ENCODE results near the gene NRF1.

The NRF1 gene

DNA sequence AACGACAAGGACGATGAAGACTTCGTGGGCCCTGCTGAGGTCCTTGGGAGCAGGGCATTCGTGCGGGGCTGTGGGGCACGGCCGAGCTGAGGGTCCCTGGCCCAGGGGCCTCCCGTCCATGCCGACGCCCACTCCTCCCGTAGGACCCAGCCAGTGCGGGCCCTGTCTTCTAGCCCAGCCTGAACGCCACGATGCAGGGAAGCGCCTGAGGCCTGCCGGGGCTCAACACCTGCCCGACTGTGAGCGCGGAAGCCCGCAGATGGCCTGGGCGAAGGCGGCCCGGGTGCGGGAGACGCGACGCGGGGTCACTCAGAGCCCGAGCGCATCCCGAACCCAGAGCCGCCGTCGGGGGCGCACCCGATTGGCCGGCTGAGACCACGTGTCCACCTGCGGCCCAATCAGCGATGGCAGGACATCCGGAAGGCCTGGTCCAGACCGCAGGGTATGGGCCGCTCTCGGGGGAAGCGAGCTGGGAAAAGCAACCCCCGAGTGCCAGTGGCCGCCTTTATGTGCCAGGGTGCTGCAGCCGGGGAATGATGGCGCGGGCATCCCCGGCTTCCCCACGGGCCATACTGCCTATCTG lies 151.0 kb downstream of the NRF1 start:
- DNase-seq (ENCODE audit: insufficient read length, low spot score): no peak
- TF ChIP-seq POLR2A (IDR thresholded peaks at IDR 0.05; ENCODE audit: low read depth, low read length): no peak
- TF ChIP-seq PAX5 (IDR thresholded peaks at IDR 0.05; ENCODE audit: insufficient read depth, low read length, severe bottlenecking): no peak
- no peak for TF ChIP-seq POU2F2 (IDR thresholded peaks at IDR 0.05; ENCODE audit: low read depth, low read length)
- no peak for FAIRE-seq

DNA sequence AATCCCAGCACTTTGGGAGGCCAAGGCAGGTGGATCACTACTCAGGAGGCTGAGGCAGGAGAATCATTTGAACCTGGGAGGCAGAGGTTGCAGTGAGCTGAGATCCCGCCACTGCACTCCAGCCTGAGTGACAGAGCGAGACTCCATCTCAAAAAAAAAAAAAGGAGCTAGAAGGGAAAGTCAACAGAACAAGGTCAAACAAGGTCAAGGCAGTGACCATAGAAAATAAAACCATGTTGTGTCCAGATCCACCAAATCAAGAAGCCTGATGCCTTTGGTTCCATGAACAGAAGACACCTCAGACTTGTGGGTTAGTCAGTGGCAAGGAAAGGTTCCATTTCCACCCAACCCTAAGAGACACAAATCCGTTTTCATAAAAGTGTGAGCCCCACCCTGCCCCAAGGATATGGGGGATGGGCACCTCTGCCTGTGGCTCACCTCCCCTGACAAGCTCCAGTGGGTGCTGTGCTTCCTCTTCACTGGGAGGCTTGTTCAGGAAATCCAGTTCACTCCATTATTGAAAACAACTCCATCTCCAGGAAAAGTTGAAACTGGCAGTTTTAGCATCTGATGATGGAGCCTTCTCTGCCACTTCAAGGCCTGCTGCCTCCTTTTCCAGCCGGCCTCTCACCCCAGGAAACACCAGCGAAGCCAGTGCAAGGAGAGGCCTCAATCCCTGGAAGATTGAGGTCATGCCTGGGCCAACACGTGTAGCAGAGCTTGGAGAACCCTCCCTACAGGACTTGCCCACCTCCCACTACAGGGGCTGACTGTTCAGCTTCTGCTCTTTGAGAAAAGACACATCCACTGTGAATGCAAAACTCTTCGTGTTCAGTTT lies 152.9 kb downstream of the NRF1 start:
- FAIRE-seq (no peak), DNase-seq (ENCODE audit: insufficient read length, low spot score) (no peak)
- TF ChIP-seq TAF1 (IDR thresholded peaks at IDR 0.05; ENCODE audit: low read depth, low read length): no peak
- TF ChIP-seq POU2F2 (IDR thresholded peaks at IDR 0.05; ENCODE audit: low read depth, low read length): no peak
- no peak for TF ChIP-seq PAX5 (IDR thresholded peaks at IDR 0.05; ENCODE audit: insufficient read depth, low read length, severe bottlenecking)
- no peak for TF ChIP-seq POLR2AphosphoS5 (IDR thresholded peaks at IDR 0.05; ENCODE audit: low read depth, low read length)
- no peak for TF ChIP-seq SPI1 (IDR thresholded peaks at IDR 0.05; ENCODE audit: low read depth, low read length)
- TF ChIP-seq POLR2A (IDR thresholded peaks at IDR 0.05; ENCODE audit: low read depth, low read length): no peak

DNA sequence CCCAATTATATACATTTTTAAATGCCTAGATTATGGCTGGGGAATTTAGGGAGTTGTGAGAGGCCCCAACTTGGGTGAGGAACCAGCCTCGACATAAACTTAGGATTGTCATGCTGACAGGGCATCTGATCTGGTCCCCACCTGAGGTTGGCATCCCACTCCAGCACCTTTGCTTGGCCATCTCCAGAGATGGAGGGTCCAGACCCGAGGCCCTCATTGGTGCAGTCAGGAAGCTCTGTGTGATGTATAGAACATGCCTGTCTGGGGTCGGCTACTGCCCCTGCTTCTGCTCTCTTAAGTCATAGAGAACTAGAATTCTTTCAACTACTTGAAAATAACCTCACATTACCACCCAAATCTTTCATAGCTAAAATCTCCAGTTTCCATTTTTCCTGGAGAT lies 153.8 kb downstream of the NRF1 start:
- no peak for DNase-seq (ENCODE audit: insufficient read length, low spot score)
- no peak for FAIRE-seq
- TF ChIP-seq TAF1 (IDR thresholded peaks at IDR 0.05; ENCODE audit: low read depth, low read length) (no peak), SPI1 (IDR thresholded peaks at IDR 0.05; ENCODE audit: low read depth, low read length) (no peak), PAX5 (IDR thresholded peaks at IDR 0.05; ENCODE audit: insufficient read depth, low read length, severe bottlenecking) (no peak), POLR2AphosphoS5 (IDR thresholded peaks at IDR 0.05; ENCODE audit: low read depth, low read length) (no peak), POLR2A (IDR thresholded peaks at IDR 0.05; ENCODE audit: low read depth, low read length) (no peak), POU2F2 (IDR thresholded peaks at IDR 0.05; ENCODE audit: low read depth, low read length) (no peak)

DNA sequence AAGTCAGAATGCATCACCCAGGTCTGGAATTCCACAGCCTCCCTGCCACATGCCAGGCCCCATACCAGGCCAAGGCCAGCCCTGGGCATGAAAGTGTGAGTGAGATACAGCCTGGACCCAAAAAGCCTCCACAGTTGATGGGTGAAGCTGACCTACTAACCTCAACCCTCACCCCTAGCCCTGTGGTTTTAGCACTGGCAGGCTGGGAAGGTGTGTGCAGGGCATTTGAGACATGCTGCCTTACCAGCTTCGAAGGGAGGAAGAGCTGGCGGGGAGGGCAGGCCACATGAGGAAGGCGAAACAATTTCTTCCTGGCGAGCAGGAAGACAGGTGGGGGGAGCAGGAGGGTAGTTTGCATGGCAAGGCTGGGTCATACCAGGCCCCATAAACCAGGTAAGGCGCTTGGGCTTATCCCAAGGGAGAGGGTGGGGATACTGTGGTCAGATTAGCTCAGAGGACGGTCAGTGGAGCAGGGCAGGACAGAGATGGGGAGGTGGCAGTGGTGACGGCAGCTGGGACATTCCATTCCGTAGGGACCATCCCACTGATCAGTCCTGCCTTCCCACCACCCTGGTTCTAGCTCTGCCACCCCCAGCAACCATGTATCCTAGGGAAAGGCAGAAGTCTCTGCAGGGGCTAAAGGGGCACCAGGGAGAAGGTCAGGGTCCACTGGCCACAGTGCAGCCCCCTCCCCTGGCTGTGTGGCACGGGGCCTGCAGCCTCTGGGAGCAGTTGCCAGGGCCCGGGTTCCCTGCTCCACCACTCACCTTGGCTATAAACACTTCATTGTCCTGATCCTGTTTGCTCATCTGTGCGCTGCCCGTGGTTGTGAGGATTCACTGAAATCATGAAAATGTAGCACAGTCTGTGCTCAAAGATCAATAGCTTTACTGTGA lies 155.8 kb downstream of the NRF1 start:
- FAIRE-seq: no peak
- TF ChIP-seq TAF1 (IDR thresholded peaks at IDR 0.05; ENCODE audit: low read depth, low read length) (no peak), POLR2A (IDR thresholded peaks at IDR 0.05; ENCODE audit: low read depth, low read length) (no peak), SPI1 (IDR thresholded peaks at IDR 0.05; ENCODE audit: low read depth, low read length) (no peak), POLR2AphosphoS5 (IDR thresholded peaks at IDR 0.05; ENCODE audit: low read depth, low read length) (no peak), POU2F2 (IDR thresholded peaks at IDR 0.05; ENCODE audit: low read depth, low read length) (no peak), PAX5 (IDR thresholded peaks at IDR 0.05; ENCODE audit: insufficient read depth, low read length, severe bottlenecking) (no peak)
- no peak for DNase-seq (ENCODE audit: insufficient read length, low spot score)

DNA sequence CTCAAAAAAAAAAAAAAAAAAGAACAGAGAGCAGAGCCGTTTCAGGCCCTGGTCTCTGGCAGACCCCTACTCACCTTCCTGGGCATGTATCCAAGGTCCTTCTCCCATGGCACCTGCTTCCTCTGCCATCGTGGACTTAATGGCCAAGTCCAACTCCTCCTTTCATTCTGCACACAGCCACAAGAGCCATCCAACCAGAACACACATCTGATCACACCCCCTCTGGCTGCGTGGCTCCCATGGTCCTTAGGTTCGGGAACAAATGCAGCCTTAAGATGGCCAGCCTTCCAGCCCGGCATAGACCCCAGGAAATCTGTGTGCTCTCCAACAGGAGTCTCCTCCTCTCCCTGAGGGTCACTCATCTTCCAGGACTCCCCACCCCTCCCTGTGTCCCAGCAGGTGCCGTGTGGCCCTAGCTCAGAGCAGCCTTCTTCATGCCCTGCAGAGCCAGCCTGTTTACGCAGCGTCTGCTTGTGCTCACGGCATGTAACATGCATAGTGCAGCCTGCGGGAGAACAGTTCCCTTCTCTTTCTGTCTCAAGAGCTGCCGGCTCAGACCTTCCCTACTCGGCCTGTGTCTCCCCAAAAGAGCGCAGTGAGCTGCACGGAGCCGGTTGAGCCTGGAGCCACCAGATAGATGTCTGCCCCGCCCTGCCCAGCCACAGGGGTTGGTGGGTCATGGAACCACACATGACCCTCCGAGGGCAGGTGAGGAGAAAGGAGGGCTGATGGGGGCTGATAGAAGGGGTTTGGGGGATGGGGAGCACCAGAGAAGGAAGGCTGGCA lies 157.3 kb downstream of the NRF1 start:
- no peak for FAIRE-seq
- TF ChIP-seq TAF1 (IDR thresholded peaks at IDR 0.05; ENCODE audit: low read depth, low read length) (no peak), PAX5 (IDR thresholded peaks at IDR 0.05; ENCODE audit: insufficient read depth, low read length, severe bottlenecking) (no peak), SPI1 (IDR thresholded peaks at IDR 0.05; ENCODE audit: low read depth, low read length) (no peak), POLR2A (IDR thresholded peaks at IDR 0.05; ENCODE audit: low read depth, low read length) (no peak), POU2F2 (IDR thresholded peaks at IDR 0.05; ENCODE audit: low read depth, low read length) (no peak), POLR2AphosphoS5 (IDR thresholded peaks at IDR 0.05; ENCODE audit: low read depth, low read length) (no peak)
- DNase-seq (ENCODE audit: insufficient read length, low spot score): no peak

DNA sequence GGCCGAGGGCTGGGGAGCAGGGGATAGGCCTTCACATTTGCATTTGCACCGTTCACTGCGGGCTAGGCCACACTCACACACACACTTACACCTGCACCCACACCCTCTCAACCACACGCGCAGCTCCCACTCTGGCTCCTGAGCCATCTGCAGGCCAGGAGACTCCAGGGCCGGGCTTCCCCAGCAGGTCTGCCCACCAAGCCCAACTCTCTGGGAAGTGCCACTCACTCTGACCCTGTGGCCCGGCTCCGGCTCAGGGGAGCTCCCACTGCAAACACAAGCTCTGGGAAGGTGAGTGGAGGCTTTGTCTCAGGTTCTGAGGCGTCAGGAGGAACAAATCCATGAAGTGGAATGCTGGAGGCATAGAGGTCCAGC lies 157.9 kb downstream of the NRF1 start:
- TF ChIP-seq POLR2A (IDR thresholded peaks at IDR 0.05; ENCODE audit: low read depth, low read length) (no peak), POLR2AphosphoS5 (IDR thresholded peaks at IDR 0.05; ENCODE audit: low read depth, low read length) (no peak), SPI1 (IDR thresholded peaks at IDR 0.05; ENCODE audit: low read depth, low read length) (no peak), TAF1 (IDR thresholded peaks at IDR 0.05; ENCODE audit: low read depth, low read length) (no peak), PAX5 (IDR thresholded peaks at IDR 0.05; ENCODE audit: insufficient read depth, low read length, severe bottlenecking) (no peak)
- FAIRE-seq: no peak
- DNase-seq (ENCODE audit: insufficient read length, low spot score): no peak

DNA sequence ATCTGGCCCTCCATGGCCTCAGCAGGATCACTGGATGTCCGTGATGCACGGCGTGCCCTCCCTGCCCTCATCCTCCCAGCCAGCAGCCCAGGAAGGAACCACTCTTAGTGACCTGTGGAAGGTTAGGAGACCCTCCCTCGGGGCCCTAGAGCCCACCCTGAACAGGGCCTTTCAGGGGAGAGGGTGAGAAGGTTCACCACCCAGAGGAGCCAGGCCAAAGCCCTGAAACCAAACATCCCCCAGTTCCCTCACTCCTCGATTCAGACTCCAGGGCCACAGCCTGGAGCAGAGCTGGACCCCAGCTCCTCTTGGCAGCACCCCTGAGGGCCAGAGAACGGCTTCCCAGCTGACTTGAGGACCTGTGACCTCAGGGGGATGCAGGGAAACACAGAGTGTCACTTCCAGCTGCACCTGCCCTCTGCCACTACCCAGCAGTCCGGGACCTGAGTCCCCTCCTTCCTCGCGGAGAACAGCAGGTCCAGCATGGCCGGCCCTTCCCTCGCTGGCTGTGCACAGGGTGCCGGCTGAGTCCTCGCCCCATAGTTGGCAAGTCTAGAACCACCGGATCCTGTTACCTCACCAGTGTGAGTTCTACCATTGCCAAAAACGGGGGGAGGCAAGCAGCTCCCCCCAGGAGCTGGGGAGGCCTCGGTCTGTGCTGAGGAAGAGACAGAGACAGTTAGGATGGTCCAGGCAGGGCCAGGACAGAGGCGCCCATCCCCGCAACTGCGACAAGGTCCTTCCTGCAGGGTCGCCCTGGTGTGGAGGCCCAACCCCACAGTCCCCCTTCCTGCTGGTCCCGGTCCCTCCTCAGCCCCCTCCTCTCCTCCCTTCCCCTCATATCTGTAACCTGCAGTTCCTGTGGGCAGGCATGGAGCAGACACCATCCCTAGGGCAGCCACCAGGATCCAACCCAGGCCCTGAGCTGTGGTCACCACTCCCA lies 158.6 kb downstream of the NRF1 start:
- DNase-seq (ENCODE audit: insufficient read length, low spot score) (no peak), FAIRE-seq (no peak)
- no peak for TF ChIP-seq TAF1 (IDR thresholded peaks at IDR 0.05; ENCODE audit: low read depth, low read length)
- TF ChIP-seq POU2F2 (IDR thresholded peaks at IDR 0.05; ENCODE audit: low read depth, low read length): no peak
- TF ChIP-seq PAX5 (IDR thresholded peaks at IDR 0.05; ENCODE audit: insufficient read depth, low read length, severe bottlenecking): no peak
- no peak for TF ChIP-seq POLR2AphosphoS5 (IDR thresholded peaks at IDR 0.05; ENCODE audit: low read depth, low read length)
- TF ChIP-seq SPI1 (IDR thresholded peaks at IDR 0.05; ENCODE audit: low read depth, low read length): no peak
- no peak for TF ChIP-seq POLR2A (IDR thresholded peaks at IDR 0.05; ENCODE audit: low read depth, low read length)
